ENCODE results near the gene MAPKBP1. TPM values are rescaled to one million over a fixed set of nuclear protein-coding genes. Genes with fewer than 3 reads are reported as not detected.
"Not testable (repeated sequence)": the region's sequence is repeated elsewhere in the genome, so short reads cannot be mapped to it uniquely, and the experiment has no call there.

MAPKBP1 gene
- total and polyA plus RNA-seq, 9 of the 15 experiments (the other 6 are each of a cell fraction or from before 2014, with no cell fraction given): 0.15 to 9.5 (median 4.5) TPM

DNA sequence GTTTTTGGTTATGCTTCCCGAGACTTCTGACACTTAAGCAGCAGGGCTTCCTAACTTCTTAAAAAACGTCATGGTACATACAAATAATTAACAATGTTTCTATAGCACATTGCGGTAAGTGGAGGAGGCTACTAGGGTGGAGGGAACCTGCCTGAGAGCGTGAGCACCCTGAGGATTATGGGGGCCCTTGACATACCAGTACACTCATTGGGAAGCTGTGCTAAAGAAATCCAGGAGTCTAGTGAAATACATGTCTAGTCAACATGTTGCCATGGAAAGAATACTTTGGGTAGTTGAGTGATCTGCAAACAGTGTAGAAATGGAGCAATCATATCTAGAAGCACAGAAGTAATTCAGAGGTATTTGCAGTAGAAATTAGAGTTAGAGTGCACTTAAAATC lies 39.2 kb upstream of the MAPKBP1 start (continued):
- TF ChIP-seq MAZ (CRISPR knock-in tag; conservative IDR thresholded peaks at IDR 0.05 in 1 of 2, IDR thresholded peaks at IDR 0.05 in 1 of 2) (no peak), BRF1 (IDR thresholded peaks at IDR 0.05; ENCODE audit: borderline replicate concordance, extremely low read depth, insufficient read length) (no peak), POLR2AphosphoS2 (IDR thresholded peaks at IDR 0.05; ENCODE audit: low read length) (no peak)

DNA sequence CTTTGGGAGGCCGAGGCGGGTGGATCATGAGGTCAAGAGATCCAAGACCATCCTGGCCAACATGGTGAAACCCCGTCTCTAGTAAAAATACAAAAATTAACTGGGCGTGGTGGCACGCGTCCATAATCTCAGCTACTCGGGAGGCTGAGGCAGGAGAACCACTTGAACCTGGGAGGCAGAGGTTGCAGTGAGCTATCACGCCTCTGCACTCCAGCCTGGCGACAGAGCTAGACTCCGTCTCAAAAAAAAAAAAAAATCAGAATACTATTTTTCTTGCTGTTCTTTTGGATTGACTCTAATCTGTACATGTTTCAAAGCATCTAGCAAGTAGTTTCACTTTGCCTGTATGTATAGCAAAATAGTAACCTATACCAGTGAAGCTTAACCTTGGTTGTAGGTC lies 38.8 kb upstream of the MAPKBP1 start:
- ATAC-seq; H3K27me3 ChIP-seq (ENCODE audit: control insufficient read depth in 2 of 2, insufficient read depth in 2 of 2, low read length in 2 of 2); in situ Hi-C loops (cut with MboI); H3K9me3 ChIP-seq (replicated peaks; ENCODE audit: control insufficient read depth, insufficient read depth, low read depth, low read length); BruUV-seq (replicated peaks); H3K4me3 ChIP-seq; H3K27ac ChIP-seq (ENCODE audit: extremely low read depth, low read depth, low read length); FAIRE-seq; H3K9me1 ChIP-seq (ENCODE audit: control insufficient read depth, insufficient read depth, low read length); H3K4me1 ChIP-seq (replicated peaks in 1 of 2; ENCODE audit: control insufficient read depth in 2 of 2, insufficient read depth in 2 of 2, low read length in 2 of 2); H3K79me2 ChIP-seq (ENCODE audit: control insufficient read depth, insufficient read depth, low read length); CTCF ChIA-PET (ENCODE audit: low intra/inter-chr PET ratio); H2AFZ ChIP-seq (ENCODE audit: low read depth, low read length); H4K20me1 ChIP-seq (replicated peaks; ENCODE audit: control insufficient read depth, insufficient read depth, low read length); H3K4me2 ChIP-seq (ENCODE audit: insufficient read depth, low read length); DNase-seq (ENCODE audit: extremely low read depth in 1 of 4, low spot score in 3 of 4); intact Hi-C loops (cut with micrococcal nuclease); H3K9ac ChIP-seq (ENCODE audit: insufficient read depth in 1 of 2, low read depth in 2 of 2, low read length in 2 of 2): not testable (repeated sequence)
- POLR2A ChIA-PET: interaction anchor here (0.6 to 0.8 kb wide), 3 partner anchors 9 to 67 kb away, joined by 3 read pairs; no protein-coding TSS in a partner anchor
- WGBS (ENCODE audit: insufficient coverage, low coverage, missing lambda C conversion rate): 94% methylated on average over 7 of the region's 10 CpGs
- peaks cover 73% of the 10 kb centered on the region for H3K36me3 ChIP-seq (ENCODE audit: control insufficient read depth, insufficient read depth, low read length)

DNA sequence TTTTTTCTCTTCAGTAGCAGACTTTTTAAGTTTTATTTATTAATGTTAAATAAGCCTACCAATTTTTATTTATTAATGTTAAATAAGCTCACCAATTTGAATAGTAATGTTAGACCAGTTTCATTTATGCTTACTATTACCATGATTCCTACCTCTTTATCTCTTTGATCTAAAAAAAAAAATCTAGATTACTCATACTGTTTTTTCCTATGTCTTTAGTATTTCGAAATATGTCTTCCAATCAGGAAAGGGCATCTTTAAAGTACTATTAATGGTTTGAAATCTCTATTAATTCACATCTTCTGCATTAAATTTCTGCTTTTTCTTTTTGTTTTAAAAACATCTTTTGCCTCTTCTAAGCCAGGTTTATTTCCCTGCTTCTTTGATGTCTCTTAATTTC lies 27.5 kb upstream of the MAPKBP1 start:
- ChIA-PET POLR2A (interaction anchor here (1.3 kb wide), 1 partner anchor 23 kb away, joined by 4 read pairs; no protein-coding TSS in a partner anchor), CTCF (ENCODE audit: low intra/inter-chr PET ratio) (no interaction called here)
- H3K4me1 ChIP-seq (replicated peaks in 1 of 2; ENCODE audit: control insufficient read depth in 2 of 2, insufficient read depth in 2 of 2, low read length in 2 of 2): no peaks in the 10 kb centered on the region
- DNase-seq (ENCODE audit: extremely low read depth in 1 of 4, low spot score in 3 of 4) (no peak), FAIRE-seq (no peak), ATAC-seq (no peak)
- no peaks in the 10 kb centered on the region; the same call in 2 of the 3 replicates for H3K79me2 ChIP-seq (ENCODE audit: control insufficient read depth, insufficient read depth, low read length)
- intact Hi-C loops (cut with micrococcal nuclease): no loop called here
- no peak overlapping the region for H2AFZ ChIP-seq (ENCODE audit: low read depth, low read length)
- no peak overlapping the region for H3K4me3 ChIP-seq
- no peak overlapping the region for H3K4me2 ChIP-seq (ENCODE audit: insufficient read depth, low read length)
- 69% methylated on average over 1 of the region's 1 CpG for WGBS (ENCODE audit: insufficient coverage, low coverage, missing lambda C conversion rate)
- no peak overlapping the region for H3K27ac ChIP-seq (ENCODE audit: extremely low read depth, low read depth, low read length)
- no peaks in the 10 kb centered on the region for H3K9me3 ChIP-seq (replicated peaks; ENCODE audit: control insufficient read depth, insufficient read depth, low read depth, low read length)
- no peak overlapping the region for H3K9ac ChIP-seq (ENCODE audit: insufficient read depth in 1 of 2, low read depth in 2 of 2, low read length in 2 of 2)
- H3K9me1 ChIP-seq (ENCODE audit: control insufficient read depth, insufficient read depth, low read length): no peaks in the 10 kb centered on the region
- no peaks in the 10 kb centered on the region for H4K20me1 ChIP-seq (replicated peaks; ENCODE audit: control insufficient read depth, insufficient read depth, low read length)
- H3K36me3 ChIP-seq (ENCODE audit: control insufficient read depth, insufficient read depth, low read length): peaks cover 60% of the 10 kb centered on the region
- in situ Hi-C loops (cut with MboI): no loop called here
- BruUV-seq (replicated peaks): no TSS peak
- H3K27me3 ChIP-seq (ENCODE audit: control insufficient read depth in 2 of 2, insufficient read depth in 2 of 2, low read length in 2 of 2): no peaks in the 10 kb centered on the region
- TF ChIP-seq, protein P1, sequence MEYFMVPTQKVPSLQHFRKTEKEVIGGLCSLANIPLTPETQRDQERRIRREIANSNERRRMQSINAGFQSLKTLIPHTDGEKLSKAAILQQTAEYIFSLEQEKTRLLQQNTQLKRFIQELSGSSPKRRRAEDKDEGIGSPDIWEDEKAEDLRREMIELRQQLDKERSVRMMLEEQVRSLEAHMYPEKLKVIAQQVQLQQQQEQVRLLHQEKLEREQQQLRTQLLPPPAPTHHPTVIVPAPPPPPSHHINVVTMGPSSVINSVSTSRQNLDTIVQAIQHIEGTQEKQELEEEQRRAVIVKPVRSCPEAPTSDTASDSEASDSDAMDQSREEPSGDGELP (CRISPR knock-in tag; IDR thresholded peaks at IDR 0.05; ENCODE audit: borderline replicate concordance): no peak
- TF ChIP-seq RNF2 (IDR thresholded peaks at IDR 0.05): no peak
- TF ChIP-seq ZNF384 (IDR thresholded peaks at IDR 0.05; ENCODE audit: low read depth, low read length): 0 out of 2 replicates have a peak, but pooled peaks have one; percentile 6
- TF ChIP-seq OTX1 (CRISPR knock-in tag; IDR thresholded peaks at IDR 0.05): no peak
- no peak for TF ChIP-seq NCOA4 (IDR thresholded peaks at IDR 0.05; ENCODE audit: partially characterized antibody)
- no peak for TF ChIP-seq ZC3H4 (CRISPR knock-in tag; IDR thresholded peaks at IDR 0.05; ENCODE audit: borderline replicate concordance)
- TF ChIP-seq ZNF764 (CRISPR knock-in tag; IDR thresholded peaks at IDR 0.05; ENCODE audit: low read depth): no peak
- no peak for TF ChIP-seq PTBP1 (IDR thresholded peaks at IDR 0.05; ENCODE audit: low read depth, low read length)
- no peak for TF ChIP-seq ZNF41 (CRISPR knock-in tag; conservative IDR thresholded peaks at IDR 0.05)
- TF ChIP-seq FOSL1 (tag; conservative IDR thresholded peaks at IDR 0.05): peak; percentile 51; the same call in 1 of the 2 replicates
- no peak for TF ChIP-seq CEBPG (CRISPR knock-in tag; IDR thresholded peaks at IDR 0.05)
- peak; percentile 63 to 75; a peak in 3 of 4 replicates for TF ChIP-seq CEBPG (tag; conservative IDR thresholded peaks at IDR 0.05 in 1 of 2, IDR thresholded peaks at IDR 0.05 in 1 of 2)

All from K562 (cell line).